HG03064 (cell line): ENCODE measurements around the gene NCKAP5.

ENCODE experiments used
- ATAC-seq: cut with Tn5 transposase; IDR thresholded peaks from one replicate; pipeline ENCODE4 v1.9.1; 2021; ENCODE audit warnings: low read depth; ENCODE audit not compliant: unreplicated experiment

NCKAP5 gene

DNA sequence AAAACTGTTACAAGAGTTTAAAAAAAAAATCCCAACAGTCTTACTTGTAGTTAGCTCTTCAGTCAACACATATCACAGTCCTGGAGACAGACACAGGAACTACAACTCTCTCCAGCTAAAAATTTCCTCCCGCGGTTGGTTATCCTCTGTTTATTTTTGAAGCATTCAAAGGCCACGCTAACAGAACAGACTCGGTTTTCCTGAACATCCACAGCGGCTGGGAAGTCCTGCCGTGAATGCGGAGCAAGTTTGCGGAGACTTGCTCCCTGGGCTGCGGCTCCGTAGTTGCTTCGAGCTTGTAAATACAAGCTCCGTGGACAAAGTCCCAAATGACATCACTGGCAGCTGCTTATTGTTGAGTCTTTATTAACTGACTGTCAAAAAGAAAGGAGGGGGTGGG, at the start of gene NCKAP5:
TSS of gene NCKAP5 (minus strand) at position 292 of the 400 bp plus-strand sequence. CDS start 50,937 bp downstream, outside the sequence.
- no peak for ATAC-seq

DNA sequence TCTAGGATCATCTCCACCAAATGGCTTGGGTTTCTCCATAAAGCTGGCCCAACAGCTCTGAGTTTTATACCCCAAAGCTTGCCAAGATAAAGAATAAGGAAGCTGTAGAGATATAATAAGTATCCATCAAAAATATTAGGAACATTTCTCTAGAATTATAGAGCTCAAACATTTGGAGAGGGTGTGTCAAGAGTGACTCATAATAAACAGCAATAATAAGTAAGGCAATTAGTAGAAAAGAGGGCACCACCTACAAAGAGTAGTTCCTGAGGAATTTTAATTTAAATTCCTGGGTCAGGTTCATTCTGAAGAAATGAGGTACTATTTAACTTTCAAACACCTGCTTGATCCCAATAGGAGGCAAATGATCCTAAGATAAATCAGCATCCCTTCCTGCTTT, 41.4 kb upstream of the NCKAP5 start:
- no peak for ATAC-seq

DNA sequence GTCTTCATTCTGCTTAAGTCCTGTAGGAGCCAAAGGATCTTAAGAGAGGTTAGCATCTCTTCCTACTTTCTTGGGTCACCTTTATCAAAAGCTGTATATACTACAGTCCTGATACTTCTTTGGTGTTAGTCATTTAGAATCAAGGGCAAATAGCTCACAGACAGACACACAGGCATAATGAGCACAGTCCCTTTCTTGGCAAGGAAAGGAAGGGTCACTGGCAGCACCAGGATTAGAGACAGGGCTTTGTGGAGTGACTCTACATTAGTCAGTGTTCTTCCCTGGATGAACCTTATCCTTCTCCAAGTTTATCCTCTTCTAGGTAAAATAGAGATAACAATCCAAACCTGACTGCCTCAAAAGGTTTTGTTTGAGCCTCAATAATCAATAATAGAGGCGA, 40.0 kb upstream of the NCKAP5 start:
- ATAC-seq, result no peak

DNA sequence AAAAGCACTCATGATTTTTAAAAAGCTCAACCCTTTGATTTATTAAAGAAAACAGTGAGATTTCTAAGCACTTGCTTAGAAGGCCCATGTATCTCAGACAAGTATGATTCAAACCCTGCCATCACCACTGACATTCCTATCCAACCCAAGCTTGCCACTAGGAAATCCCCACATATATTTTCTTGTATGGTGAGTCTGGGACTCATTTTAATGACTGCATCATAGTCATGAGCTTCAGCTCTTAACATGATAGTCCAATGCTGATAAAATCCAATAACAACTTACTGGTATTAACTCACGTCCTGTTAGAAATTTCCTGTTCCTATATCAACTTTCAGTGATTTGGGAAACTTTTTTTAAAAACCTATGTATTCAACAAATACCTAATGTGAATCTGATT, 39.4 kb upstream of the NCKAP5 start:
- no peak for ATAC-seq

DNA sequence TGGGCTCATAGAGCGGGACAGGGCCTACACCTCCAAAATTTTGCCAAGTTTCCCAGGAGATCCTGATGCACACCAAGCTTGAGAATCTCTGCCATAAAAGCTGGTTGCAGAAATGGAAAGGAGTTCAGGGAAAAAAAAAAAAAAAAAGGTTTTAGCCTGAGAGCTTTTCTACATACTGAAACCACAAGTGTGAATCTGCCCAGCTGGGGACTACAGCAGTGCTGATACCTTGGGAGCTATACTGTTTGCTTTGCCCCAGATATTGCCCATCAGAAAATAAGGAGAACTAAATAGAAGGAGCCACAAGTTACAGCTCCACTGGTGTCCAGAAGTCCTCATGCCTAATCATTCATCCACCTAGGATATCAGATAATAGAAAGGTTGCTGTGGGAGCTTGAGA, 38.4 kb upstream of the NCKAP5 start:
- ATAC-seq, result no peak

DNA sequence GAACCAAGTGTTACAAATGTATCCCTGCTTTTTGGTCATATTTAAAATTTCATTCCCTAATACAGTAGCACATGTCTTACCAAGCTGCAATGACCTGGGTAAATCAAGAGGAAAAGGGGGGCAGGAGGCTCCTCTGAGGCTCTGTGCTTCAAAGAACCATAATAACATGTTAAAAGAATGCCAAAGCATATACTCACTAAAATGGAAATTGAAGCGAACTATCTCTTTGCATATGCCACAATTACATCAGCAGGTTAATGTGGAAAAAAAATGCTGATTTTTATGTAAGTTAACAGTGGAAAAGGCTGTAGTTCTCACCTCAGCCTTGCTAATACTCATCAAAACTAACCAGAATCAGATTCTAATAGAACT, 37.5 kb upstream of the NCKAP5 start:
- no peak for ATAC-seq

DNA sequence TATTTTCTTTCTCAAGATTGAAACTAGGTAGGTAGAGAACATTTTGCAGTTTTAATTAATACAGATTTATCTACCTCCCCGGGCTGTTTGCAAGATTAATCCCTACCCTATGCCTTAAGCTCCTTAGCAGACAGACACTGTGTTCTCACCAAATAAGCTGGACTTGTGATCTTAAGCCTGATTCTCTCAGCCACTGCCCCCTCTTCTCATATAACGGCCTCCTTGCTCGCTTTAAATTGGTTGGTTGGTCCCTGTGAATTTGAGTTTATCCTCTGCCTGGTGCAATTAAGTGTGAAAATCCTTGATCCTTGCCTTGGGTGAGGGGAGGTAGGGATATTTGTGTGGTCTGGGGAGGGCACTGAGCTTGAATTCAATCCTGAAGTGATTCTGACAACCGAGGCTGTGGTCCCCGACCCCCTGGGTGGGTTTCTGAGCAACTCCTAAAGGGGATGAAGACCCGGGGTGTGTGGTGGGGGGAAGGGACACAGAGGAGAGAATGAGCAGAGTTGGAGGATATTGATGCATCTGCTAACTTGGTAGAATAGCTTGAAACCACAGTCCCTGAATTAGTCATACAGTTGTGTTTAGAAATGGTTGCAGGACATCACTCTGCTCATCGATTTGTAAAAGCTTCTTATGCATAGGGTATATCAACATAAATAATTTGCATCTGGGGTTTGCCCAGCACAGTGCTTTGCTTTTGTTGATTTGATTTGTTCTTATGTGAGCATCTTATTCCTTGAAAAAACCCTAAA, 36.9 kb upstream of the NCKAP5 start:
- ATAC-seq, result no peak

DNA sequence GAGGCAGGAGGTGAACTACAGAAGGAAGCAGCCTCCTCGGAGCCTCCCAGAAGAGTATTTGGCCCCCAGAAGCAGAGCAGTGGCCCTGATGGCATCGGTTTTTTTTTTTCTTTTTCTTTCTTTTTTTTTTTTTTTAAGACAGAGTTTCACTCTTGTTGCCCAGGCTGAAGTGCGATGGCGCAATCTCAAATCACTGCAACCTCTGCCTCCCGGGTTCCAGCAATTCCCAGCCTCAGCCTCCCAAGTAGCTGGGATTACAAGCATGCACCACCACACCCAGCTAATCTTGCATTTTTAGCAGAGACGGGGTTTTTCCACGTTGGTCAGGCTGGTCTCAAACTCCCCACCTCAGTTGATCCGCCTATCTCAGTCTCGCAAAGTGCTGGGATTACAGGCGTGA, 34.8 kb upstream of the NCKAP5 start:
- no peak for ATAC-seq

DNA sequence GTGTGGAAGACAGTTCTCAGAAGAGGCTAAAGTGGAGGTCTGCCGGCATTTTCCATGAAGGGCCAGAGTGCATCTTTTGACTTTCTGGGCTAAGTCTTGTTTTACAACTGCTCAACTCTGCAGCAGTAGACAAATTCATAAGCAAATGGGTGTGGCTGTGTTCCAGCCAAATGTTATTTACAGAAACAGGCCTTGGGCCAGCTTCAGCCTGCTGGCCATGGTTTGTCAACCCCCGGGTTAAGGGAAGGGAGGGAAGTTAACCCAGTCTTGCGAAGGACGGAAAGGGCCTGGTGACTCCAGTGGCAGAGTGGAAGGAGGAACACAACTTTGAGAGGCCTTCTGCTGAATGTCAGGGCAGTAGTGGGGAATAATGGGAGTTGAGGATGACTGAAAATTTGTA, 34.3 kb upstream of the NCKAP5 start:
- ATAC-seq, result no peak

DNA sequence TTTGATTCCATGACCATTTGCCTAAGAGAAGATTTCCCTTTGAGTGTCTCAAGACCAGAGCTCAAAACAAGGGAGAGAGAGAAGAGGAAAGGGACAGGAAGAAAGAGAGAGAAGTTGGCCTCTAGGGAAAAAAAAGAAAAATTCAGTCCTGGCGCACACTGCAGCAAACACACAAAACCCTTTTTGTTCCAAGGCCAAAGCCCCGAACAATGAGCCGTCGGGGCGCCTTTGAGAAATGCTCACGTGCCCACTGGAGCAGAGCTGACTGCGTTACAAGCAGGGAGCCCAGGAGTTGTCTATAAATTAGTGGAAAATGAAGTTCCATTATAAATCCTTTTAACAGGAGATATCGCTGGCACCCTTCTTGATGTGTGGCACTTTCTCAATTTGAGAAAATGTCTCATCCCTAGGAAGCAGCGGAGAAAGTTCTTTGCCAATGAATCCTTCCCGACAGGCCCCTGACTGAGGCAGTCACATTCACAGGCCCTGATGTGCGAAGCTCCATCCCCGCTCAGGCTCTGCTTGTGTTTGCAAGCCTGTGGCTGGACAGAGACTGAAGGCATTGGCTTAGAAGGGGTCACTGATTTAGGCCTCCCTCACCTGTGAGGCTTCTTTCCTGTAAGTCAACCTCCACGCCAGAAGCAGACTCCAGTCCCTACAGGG, 32.1 kb upstream of the NCKAP5 start:
- no peak for ATAC-seq

DNA sequence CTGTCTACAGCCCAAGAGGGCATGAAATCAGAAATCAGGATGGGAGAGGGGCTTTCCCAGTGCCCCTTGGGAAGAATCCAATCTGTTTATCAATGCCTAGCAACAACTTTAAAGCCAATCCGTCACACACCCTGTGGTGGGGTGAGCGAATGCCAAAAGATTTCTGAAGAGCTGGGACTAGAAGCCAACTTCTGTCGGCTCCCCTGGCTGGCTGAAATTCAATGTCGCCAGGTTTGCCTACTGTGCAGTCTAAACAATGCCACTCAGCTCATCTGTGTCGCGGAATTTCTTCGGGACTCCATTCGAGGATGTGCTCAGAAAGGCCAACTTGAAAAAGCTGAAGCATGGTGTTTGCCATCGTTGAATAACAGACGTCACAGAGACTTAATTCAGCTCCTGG, 31.5 kb upstream of the NCKAP5 start:
- no peak for ATAC-seq

DNA sequence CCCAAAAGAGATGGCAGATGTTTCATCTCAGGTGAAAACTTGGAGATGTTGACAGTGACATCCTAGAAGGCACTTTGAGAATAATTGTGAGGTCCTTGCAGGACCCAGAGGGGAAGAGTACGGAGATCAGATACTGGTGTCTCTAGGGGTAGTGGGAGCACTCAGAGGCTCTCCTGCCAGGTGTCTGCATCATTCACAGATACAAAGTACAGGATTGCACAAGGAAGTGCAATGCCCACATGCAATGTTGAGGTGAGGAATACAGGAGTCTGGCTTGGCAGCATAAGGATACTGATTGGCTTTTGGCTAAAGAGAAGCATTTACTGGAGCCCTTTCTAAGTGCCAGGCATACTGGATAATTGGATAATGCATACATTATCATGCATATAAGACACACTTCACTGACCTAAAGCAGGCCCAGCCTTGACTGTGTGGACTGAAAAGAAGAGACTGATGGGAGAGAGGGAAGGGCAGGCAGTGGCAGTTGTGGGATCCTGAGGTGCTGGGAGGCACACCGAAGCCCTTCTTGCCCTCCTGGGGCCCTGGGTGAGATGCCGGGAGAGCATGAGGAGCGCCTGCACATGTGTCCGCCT, 31.0 kb upstream of the NCKAP5 start:
- ATAC-seq, result no peak

DNA sequence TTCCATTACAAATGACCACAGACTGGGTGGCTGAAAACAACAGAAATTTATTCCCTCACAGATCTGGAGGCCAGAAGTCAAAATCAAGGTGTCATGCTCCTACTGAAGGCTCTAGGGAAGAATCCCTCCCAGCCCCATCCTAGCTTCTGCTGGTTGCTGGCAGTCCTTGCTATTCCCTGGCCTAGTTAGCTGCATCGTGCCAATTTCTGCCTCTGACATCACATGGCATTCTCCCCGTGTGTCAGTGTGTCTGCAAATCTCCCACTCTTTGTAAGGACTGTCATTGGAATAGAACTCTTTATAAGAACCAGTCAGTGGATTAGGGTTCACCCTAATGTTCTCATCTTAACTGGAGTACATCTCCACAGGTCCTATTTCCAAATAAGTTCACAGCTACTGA, 30.5 kb upstream of the NCKAP5 start:
- no peak for ATAC-seq

DNA sequence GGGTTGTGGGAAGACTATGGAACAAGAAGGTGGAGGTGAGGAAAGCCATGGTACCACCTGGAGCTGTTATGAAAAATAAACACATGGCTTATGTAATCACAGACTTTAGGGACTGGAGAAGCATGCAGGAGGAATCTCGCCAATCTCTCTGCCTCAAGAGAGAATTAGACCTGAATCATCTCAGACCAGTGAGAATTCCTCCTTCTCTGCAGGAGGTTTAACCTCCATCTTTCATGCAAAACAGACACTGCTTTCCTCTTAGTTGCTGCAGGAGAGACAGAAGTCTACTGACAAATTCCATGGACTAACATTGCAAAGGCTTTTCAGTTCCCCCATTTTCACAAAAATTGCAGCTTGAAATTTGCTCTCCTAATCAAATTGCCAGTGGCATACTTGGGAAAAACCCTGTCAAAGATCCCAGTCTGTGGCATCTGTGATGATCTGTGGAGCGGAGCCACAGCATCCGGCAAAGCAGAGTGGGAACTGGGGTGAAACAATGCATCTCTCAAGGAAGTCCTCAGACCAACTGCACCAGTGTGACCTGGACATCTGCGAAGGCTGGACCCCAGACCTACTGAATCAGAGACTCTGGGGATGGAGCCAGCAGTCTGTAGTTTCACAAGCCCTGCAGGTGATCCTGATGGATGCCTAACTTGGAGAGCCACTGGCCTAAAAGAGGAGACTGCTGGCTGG, 28.6 kb upstream of the NCKAP5 start:
- no peak for ATAC-seq

DNA sequence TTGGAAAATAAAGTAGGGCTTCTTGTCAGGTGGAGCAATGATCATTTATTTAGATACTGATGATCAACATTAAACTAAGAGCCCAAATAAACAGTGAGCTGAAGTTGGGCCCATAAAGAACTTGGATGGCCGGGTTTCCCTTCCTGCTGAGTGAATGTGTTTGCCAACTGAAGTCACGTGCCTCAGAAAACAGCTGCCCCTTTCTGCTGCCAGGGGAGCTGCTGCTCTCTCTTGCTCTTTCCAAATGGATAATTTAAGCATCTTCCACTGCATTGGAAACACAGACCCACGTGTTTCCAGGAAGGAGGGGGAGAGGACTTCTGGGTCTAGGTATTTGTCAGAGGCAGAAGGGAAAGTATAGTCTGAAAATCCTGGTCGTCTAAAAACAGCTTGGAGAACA, 22.9 kb upstream of the NCKAP5 start:
- no peak for ATAC-seq

DNA sequence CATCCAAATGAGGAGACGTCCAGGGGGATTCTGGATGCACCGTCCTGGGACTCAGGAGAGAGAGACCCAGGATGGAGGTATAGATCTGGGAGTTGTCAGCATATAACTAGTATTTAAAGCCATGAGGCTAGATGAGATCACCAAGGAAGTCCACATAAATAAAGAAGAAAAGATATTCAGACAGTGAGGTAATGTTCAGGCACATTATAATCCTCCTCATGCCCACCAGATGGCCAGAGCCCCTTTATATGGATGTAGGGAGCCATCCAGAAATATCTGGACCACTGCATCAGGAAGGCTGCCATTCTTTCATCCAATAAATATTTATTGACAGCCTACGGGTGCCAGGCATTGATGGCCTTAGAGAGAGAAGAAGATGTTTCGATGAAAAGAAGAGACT, 21.2 kb upstream of the NCKAP5 start:
- no peak for ATAC-seq

DNA sequence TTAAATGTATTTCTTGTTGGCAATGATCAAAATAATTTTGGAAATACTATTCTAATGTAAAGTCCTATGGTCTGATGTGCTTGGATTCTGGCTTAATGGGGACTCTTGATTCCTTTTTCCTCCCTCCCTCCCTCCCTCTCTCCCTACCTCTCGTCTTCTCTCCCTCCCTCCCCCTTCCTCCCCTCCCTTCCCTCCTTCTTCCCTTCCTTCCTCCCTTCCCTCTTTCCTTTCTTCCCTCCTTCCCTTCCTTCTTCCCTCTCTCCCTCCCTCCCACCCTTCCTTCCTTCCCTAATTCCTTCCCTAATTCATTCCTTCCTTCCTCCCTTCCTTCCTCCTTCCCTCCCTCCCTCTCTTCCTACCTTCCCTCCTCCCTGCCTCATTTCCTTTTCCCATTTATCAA, 19.9 kb upstream of the NCKAP5 start:
- ATAC-seq, result no peak

DNA sequence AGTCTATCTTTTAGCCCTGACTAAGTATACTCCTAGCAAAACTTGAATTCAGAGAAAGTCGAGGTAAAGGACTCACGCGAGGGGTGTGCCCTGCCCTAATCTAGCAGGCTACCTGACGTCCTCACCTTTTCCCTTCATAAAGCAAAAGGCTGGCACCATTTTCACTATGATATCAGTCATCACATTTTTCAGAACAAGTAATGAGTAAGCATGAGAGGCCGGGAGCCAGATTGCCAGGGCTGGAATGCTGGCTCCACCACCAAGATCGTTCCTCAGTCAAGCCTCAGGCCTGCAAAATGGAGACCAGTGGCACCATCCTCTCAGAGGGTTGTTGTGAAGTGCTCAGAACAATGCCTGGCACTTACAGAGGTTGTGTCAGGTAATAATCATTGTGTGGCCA, 18.7 kb upstream of the NCKAP5 start:
- ATAC-seq, result no peak

DNA sequence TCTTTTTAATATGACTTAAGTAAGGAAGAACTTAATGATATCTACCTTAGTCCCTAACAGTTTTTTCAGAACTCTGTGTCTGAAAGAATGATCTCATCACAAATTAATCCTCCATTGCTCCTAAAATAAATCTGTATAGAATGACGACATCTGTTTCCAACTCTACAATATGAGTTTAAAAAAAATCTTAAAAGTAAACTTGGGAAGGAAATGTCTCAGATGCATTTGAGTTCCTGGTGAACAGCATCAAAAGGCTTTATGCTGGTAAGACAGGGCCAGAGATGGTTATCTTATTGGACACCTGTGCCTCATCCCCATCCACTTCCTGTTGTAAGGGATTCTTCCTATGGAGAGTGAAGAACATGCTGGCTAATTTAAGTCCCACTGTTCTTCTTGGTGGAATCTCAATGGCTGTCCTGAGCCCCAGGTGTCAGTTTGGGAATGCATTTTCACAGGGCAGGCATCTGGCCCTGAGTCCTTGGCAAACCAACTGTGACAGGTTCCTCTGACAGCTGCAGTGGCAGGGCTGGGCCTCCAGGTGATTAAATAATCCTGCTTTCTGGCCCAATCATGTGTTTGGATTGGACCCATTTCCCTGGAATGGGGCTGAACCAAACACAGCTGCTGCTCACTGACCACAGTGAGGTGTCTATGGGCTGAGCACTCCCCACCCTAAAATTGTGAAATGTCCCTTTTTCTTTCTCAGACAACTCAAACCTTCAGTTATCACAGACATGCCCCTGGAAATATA, 12.9 kb upstream of the NCKAP5 start:
- no peak for ATAC-seq

DNA sequence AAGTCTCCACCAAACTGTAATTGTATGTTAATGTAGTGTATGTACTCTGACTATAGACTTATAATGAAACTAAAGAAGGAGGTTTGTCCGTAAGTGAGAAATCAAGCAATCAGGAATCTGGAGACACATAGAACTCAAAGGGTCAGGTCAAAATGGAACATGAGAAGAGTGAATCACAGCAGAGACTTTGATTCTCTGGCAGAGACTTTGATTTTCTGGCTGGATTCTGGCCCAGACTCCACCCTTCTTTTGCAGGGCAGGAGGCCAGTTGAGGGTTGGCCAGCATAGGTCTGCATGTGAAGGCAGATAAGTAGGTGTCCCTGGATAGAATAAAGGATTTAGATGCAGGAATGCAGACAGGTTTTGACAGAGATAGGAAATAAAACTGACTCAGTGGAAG, 11.0 kb upstream of the NCKAP5 start:
- no peak for ATAC-seq

DNA sequence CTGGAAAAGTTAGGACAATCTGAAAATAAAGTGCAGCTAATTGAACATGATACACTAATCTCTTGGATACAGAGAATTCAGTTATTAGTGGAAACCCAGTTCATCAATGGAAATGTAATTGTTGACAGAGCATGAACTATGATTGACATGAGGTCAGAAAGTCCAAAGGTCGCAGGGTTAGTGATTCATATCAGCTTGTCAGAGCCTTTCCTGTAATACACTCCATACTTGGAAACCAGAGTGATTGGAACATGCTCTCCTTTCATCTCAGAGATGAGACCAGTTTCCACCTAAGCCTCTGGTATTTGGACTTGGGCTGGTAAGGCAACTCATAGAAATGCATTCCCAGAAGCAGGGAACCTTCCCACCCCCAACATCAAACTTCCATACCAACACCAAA, 8.5 kb upstream of the NCKAP5 start:
- no peak for ATAC-seq
